IMR-90 (cell line): ENCODE results near the gene ZNF600. TPM values are rescaled to one million over a fixed set of nuclear protein-coding genes. Genes with fewer than 3 reads are reported as not detected.
"Not testable (repeated sequence)": the region's sequence is repeated elsewhere in the genome, so short reads cannot be mapped to it uniquely, and the experiment has no call there.

Experiments used
- ATAC-seq: fragments of 200-7000 bp; cut with Tn5 transposase; 2 replicates; pipeline ENCODE4 v1.9.1; 2020; ENCODE audit warnings: low read depth, mild to moderate bottlenecking, moderate library complexity
- BruUV-seq: library from RNA; stranded (reverse); fragments of 400-500 nt; replicated peaks from 2 replicates; lab custom pipeline; 2021; lab: Mats Ljungman, UMichigan
- CTCF ChIA-PET: fragments of 300-600 bp; formaldehyde crosslinking; extraction: SDS; loops from one replicate; lab custom pipeline; 2021; ENCODE audit warnings: antibody characterized with exemption; lab: Yijun Ruan, JAX
- POLR2A ChIA-PET: fragments of 300-600 bp; sonication (Branson Sonifier 250); formaldehyde crosslinking; loops from one replicate; lab custom pipeline; 2022; ENCODE audit warnings: antibody characterized with exemption; ENCODE audit not compliant: unreplicated experiment; lab: Charles Lee
- DNase-seq: peaks from one replicate; pipeline ENCODE4 v3.0.0; 2013
- H2AFZ ChIP-seq: replicated peaks from 2 replicates; pipeline ENCODE3; 2013; ENCODE audit warnings: low read length, mild to moderate bottlenecking; ENCODE audit not compliant: poor library complexity
- H2AK5ac ChIP-seq: 2 replicates; pipeline ENCODE4 v1.6.1; 2013; ENCODE audit warnings: low read depth, low read length, inconsistent platforms
- H2AK9ac ChIP-seq: replicated peaks from 2 replicates; pipeline ENCODE3; 2013; ENCODE audit warnings: mild to moderate bottlenecking, low read depth, low read length, moderate library complexity; ENCODE audit not compliant: poor library complexity
- H2BK120ac ChIP-seq: 2 replicates; pipeline ENCODE4 v1.6.1; 2013; ENCODE audit warnings: low read depth, low read length, inconsistent platforms
- H2BK15ac ChIP-seq: 3 replicates; pipeline ENCODE4 v1.6.1; 2013; ENCODE audit warnings: low read depth, low read length, inconsistent platforms
- H2BK20ac ChIP-seq: 2 replicates; pipeline ENCODE4 v1.6.1; 2013; ENCODE audit warnings: low read depth, mild to moderate bottlenecking, inconsistent platforms, low read length, moderate library complexity
- H2BK5ac ChIP-seq: 2 replicates; pipeline ENCODE4 v1.6.1; 2013; ENCODE audit warnings: mild to moderate bottlenecking, low read depth, low read length, inconsistent platforms; ENCODE audit not compliant: poor library complexity, severe bottlenecking
- H3K14ac ChIP-seq: replicated peaks from 2 replicates; pipeline ENCODE4 v1.6.1; 2013; ENCODE audit warnings: low read depth, low read length, inconsistent platforms
- H3K18ac ChIP-seq: 2 replicates; pipeline ENCODE4 v1.6.1; 2013; ENCODE audit warnings: low read depth, low read length, control low read depth
- H3K23ac ChIP-seq: 2 replicates; pipeline ENCODE4 v1.6.1; 2013; ENCODE audit warnings: low read depth, low read length, inconsistent platforms
- H3K27ac ChIP-seq: 2 replicates; pipeline ENCODE4 v1.5.1; 2013; ENCODE audit warnings: mild to moderate bottlenecking, control low read depth, low read length; ENCODE audit not compliant: insufficient read depth
- H3K27me3 ChIP-seq: 2 replicates; pipeline ENCODE4 v1.6.1; 2013; ENCODE audit warnings: low read length; ENCODE audit not compliant: control insufficient read depth, insufficient read depth
- H3K36me3 ChIP-seq: 2 replicates; pipeline ENCODE4 v1.6.1; 2013; ENCODE audit warnings: low read length, mixed read lengths; ENCODE audit not compliant: control insufficient read depth, insufficient read depth
- H3K4ac ChIP-seq: 2 replicates; pipeline ENCODE4 v1.6.1; 2013; ENCODE audit warnings: low read depth, low read length, inconsistent platforms
- H3K4me1 ChIP-seq: 2 replicates; pipeline ENCODE4 v1.6.1; 2013; ENCODE audit warnings: low read length, mixed read lengths; ENCODE audit not compliant: control insufficient read depth, insufficient read depth
- H3K4me2 ChIP-seq: 2 replicates; pipeline ENCODE4 v1.6.1; 2013; ENCODE audit warnings: low read depth, mild to moderate bottlenecking, control low read depth, low read length, moderate library complexity
- H3K4me3 ChIP-seq: 2 replicates; pipeline ENCODE4 v1.5.1; 2013; ENCODE audit warnings: low read depth, mild to moderate bottlenecking, control low read depth, low read length, moderate library complexity; ENCODE audit not compliant: insufficient read depth
- H3K56ac ChIP-seq: 2 replicates; pipeline ENCODE4 v1.6.1; 2013; ENCODE audit warnings: low read length, inconsistent platforms; ENCODE audit not compliant: insufficient read depth; ENCODE audit errors: extremely low read depth
- H3K79me1 ChIP-seq, 2 experiments: 2 replicates each; pipeline ENCODE4 v1.6.1; 2013; ENCODE audit warnings: low read length in 2 of 2, inconsistent platforms in 1 of 2, low read depth in 1 of 2
- H3K9ac ChIP-seq: 2 replicates; pipeline ENCODE4 v1.6.1; 2013; ENCODE audit warnings: low read depth, low read length, control low read depth
- H3K9me1 ChIP-seq: 2 replicates; pipeline ENCODE4 v1.6.1; 2013; ENCODE audit warnings: low read length, inconsistent platforms; ENCODE audit not compliant: insufficient read depth
- H3K9me3 ChIP-seq: 2 replicates; pipeline ENCODE4 v1.6.1; 2013; ENCODE audit warnings: low read length; ENCODE audit not compliant: control insufficient read depth, insufficient read depth
- H4K20me1 ChIP-seq: 2 replicates; pipeline ENCODE4 v1.6.1; 2013; ENCODE audit warnings: low read length, inconsistent platforms; ENCODE audit not compliant: insufficient read depth
- H4K5ac ChIP-seq: 2 replicates; pipeline ENCODE4 v1.6.1; 2013; ENCODE audit warnings: mild to moderate bottlenecking, low read depth, low read length, control low read depth
- H4K8ac ChIP-seq, 2 experiments: 2 replicates each; pipeline ENCODE4 v1.6.1; 2013; ENCODE audit warnings: low read depth in 2 of 2, low read length in 2 of 2, control low read depth in 1 of 2, inconsistent platforms in 1 of 2
- H4K91ac ChIP-seq: 2 replicates; pipeline ENCODE4 v1.6.1; 2013; ENCODE audit warnings: low read depth, low read length, inconsistent platforms; ENCODE audit not compliant: insufficient read depth
- WGBS, 2 experiments: methylation state at CpG; one replicate each; pipeline versions ENCODE4 v1.1.5 to v1.1.7; 2013; ENCODE audit warnings: missing lambda C conversion rate in 2 of 2; ENCODE audit not compliant: insufficient read length in 1 of 2; ENCODE audit errors: extremely low coverage in 2 of 2; 5-methylcytosine and 5-hydroxymethylcytosine counted together
- dilution Hi-C: fragments of 300-500 bp; cut with HindIII; formaldehyde crosslinking; loops from one replicate; pipeline ENCODE4 v1.14.3; 2018; ENCODE audit warnings: low sequenced_read_pairs; ENCODE audit not compliant: unreplicated experiment
- in situ Hi-C: fragments of 300-500 bp; cut with MboI; formaldehyde crosslinking; loops from 3 replicates; pipeline ENCODE4 v1.14.3; 2019; ENCODE audit warnings: low sequenced_read_pairs, inconsistent platforms, mixed read lengths
- intact Hi-C: fragments of 100-400 bp; cut with micrococcal nuclease; formaldehyde crosslinking; loops from 2 replicates; pipeline ENCODE4 v1.10.0; 2022
- polyA plus RNA-seq, 3 experiments: library from polyadenylated mRNA; depleted of rRNA; stranded (reverse); fragments of >200 nt; gene quantifications; 2 replicates each; pipeline ENCODE4 v1.2.3, GENCODE V29; 2012; ENCODE audit warnings: low replicate concordance in 1 of 3
- total RNA-seq: library from RNA; depleted of rRNA; stranded (reverse); fragments of >200 nt; gene quantifications from 2 replicates; pipeline ENCODE4 v1.2.3, GENCODE V29; 2012

The ZNF600 gene
- total and polyA plus RNA-seq, 2 of the 4 experiments (the other 2 are of a cell fraction), result 4.0 to 4.1 TPM

GRCh38 chr19:52821204-52821960, 34.8 kb upstream of the ZNF600 start, which contains the start of gene ZNF28:
TSS of gene ZNF28 (minus strand) at chr19:52821633. CDS start at chr19:52817958, 3,675 bp downstream.
- H3K9me3 ChIP-seq, dilution Hi-C loops, H3K9me1 ChIP-seq, H3K27me3 ChIP-seq, intact Hi-C loops, H3K4me1 ChIP-seq, H4K91ac ChIP-seq, BruUV-seq, H3K14ac ChIP-seq, H4K5ac ChIP-seq, H3K23ac ChIP-seq, H4K20me1 ChIP-seq, H3K79me1 ChIP-seq, in situ Hi-C loops, POLR2A ChIA-PET, H2AK5ac ChIP-seq, H2BK5ac ChIP-seq, H2BK15ac ChIP-seq, H2BK120ac ChIP-seq, H2AK9ac ChIP-seq, H3K36me3 ChIP-seq, H3K18ac ChIP-seq, H2BK20ac ChIP-seq: not testable (repeated sequence)
- H3K4ac ChIP-seq, result peak within 1 kb of the TSS; percentile 35; the same call in 1 of the 2 replicates
- CTCF ChIA-PET, result interaction anchor here (0.6 kb wide), 1 partner anchor 468 kb away, joined by 3 read pairs; no protein-coding TSS in a partner anchor
- peak; percentile 100 for ATAC-seq
- peak within 1 kb of the TSS; percentile 41 for H3K56ac ChIP-seq
- peak within 1 kb of the TSS; percentile 83 for H2AFZ ChIP-seq
- H3K4me3 ChIP-seq, result peak within 1 kb of the TSS; percentile 73
- peak within 1 kb of the TSS; percentile 34 for H3K27ac ChIP-seq
- peak; percentile 21 for DNase-seq
- peak within 1 kb of the TSS; percentile 57 for H3K9ac ChIP-seq
- peak within 1 kb of the TSS; percentile 78 for H3K4me2 ChIP-seq
- peak within 1 kb of the TSS; percentile 52 to 90; a peak in 3 of 4 replicates for H4K8ac ChIP-seq
- 0% methylated on average over 6 of the region's 44 CpGs; no CpG with 5 or more reads in 1 of the 2 experiments for WGBS, 2 experiments

DNA sequence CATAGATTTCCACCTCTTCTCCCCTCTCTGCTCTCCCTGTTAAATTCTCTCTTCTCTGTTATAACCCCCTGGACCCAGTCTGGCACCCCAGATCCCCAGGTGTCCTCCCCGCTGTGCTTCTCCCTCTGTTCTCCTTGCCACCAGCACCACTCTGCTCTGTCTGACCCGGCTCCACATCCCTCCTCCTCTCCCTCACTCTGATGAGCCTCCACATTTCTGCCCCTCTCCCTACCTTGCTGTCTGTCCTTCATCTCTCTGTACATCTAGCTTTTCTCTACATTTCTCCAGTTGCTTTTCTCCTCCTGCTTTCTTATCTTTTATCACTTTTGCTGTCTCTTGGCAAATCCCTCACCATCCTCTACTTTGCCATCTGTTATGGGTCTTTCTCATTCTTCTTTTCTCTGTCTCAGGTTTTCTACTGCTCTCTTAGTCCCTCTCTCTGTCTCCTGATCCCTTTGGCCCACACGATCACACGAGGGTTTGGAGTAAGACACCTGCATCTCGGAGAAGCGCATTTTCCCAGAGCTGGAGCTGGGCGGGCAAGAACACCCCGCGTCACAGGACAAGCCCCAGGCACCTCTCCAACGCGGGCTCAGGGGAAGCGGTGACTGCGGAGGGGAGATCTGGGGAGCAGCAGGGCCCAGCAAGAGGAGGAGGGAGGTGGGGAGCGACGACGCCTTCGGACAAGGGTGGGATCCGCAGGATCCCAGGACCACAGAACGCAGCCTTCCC, 34.0 kb upstream of the ZNF600 start:
- DNase-seq (peak; percentile 26), ATAC-seq (peak; percentile 56; the same call in 1 of the 2 replicates)
- H4K91ac ChIP-seq, H2AFZ ChIP-seq, H3K14ac ChIP-seq, H2AK9ac ChIP-seq, H3K4ac ChIP-seq, in situ Hi-C loops, H2BK15ac ChIP-seq, H3K56ac ChIP-seq, H4K20me1 ChIP-seq, H3K27me3 ChIP-seq, intact Hi-C loops, H3K23ac ChIP-seq, H2BK120ac ChIP-seq, H2BK5ac ChIP-seq, BruUV-seq, H3K4me1 ChIP-seq, dilution Hi-C loops, POLR2A ChIA-PET, H4K5ac ChIP-seq, H3K79me1 ChIP-seq, H3K9me1 ChIP-seq, H2BK20ac ChIP-seq, H3K18ac ChIP-seq, H2AK5ac ChIP-seq, H3K9me3 ChIP-seq, CTCF ChIA-PET: not testable (repeated sequence)
- peak overlapping the region; percentile 34; the same call in 1 of the 2 replicates for H3K27ac ChIP-seq
- H3K4me3 ChIP-seq, result peak overlapping the region; percentile 73
- peak overlapping the region in 1 of 2 experiments; percentile 90; a peak in 1 of 4 replicates for H4K8ac ChIP-seq
- peak overlapping the region; percentile 57 for H3K9ac ChIP-seq
- peaks cover 11% of the 10 kb centered on the region for H3K36me3 ChIP-seq
- 3% methylated on average over 9 of the region's 19 CpGs; no CpG with 5 or more reads in 1 of the 2 experiments for WGBS, 2 experiments
- peak overlapping the region; percentile 78 for H3K4me2 ChIP-seq
